ENCODE measurements around the gene CXCL11. TPM values are rescaled to one million over a fixed set of nuclear protein-coding genes. Genes with fewer than 3 reads are reported as not detected.

CXCL11 gene
- total and polyA plus RNA-seq, 9 of the 15 experiments (the other 6 are each of a cell fraction or from before 2014, with no cell fraction given), result 2.1 to 9.1 (median 4.5) TPM

DNA sequence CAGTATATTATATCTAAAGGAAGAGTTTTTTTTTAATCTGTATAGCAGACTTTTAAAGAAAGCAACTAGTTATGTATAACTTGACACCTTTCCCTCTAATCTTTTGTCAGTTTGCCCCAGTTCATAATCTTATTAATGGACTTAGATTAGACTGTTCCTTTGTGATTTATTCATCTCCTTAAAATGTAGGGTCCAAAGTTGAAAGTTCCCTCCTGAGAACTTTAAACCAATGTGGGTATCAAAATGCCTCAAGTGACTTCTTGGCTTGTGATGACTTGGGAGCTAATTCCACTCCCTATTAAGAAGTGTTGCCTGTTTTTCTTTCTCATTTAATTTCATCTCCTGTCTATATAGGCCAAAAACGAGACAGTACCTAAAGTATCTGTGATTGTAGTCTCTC lies 38.8 kb downstream of the CXCL11 start:
- no peaks in the 10 kb centered on the region for H3K79me2 ChIP-seq (ENCODE audit: control insufficient read depth, insufficient read depth, low read length)
- CTCF ChIA-PET (ENCODE audit: low intra/inter-chr PET ratio), result no interaction called here
- TF ChIP-seq, protein P1, sequence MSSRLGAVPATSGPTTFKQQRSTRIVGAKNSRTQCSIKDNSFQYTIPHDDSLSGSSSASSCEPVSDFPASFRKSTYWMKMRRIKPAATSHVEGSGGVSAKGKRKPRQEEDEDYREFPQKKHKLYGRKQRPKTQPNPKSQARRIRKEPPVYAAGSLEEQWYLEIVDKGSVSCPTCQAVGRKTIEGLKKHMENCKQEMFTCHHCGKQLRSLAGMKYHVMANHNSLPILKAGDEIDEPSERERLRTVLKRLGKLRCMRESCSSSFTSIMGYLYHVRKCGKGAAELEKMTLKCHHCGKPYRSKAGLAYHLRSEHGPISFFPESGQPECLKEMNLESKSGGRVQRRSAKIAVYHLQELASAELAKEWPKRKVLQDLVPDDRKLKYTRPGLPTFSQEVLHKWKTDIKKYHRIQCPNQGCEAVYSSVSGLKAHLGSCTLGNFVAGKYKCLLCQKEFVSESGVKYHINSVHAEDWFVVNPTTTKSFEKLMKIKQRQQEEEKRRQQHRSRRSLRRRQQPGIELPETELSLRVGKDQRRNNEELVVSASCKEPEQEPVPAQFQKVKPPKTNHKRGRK (tag; IDR thresholded peaks at IDR 0.05), result no peak
- TF ChIP-seq POLR2AphosphoS5 (IDR thresholded peaks at IDR 0.05; ENCODE audit: control insufficient read depth, insufficient read depth, low read depth, low read length), result no peak
- TF ChIP-seq, protein P2, sequence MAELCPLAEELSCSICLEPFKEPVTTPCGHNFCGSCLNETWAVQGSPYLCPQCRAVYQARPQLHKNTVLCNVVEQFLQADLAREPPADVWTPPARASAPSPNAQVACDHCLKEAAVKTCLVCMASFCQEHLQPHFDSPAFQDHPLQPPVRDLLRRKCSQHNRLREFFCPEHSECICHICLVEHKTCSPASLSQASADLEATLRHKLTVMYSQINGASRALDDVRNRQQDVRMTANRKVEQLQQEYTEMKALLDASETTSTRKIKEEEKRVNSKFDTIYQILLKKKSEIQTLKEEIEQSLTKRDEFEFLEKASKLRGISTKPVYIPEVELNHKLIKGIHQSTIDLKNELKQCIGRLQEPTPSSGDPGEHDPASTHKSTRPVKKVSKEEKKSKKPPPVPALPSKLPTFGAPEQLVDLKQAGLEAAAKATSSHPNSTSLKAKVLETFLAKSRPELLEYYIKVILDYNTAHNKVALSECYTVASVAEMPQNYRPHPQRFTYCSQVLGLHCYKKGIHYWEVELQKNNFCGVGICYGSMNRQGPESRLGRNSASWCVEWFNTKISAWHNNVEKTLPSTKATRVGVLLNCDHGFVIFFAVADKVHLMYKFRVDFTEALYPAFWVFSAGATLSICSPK (IDR thresholded peaks at IDR 0.05; ENCODE audit: borderline replicate concordance), result no peak
- TF ChIP-seq, protein P3, sequence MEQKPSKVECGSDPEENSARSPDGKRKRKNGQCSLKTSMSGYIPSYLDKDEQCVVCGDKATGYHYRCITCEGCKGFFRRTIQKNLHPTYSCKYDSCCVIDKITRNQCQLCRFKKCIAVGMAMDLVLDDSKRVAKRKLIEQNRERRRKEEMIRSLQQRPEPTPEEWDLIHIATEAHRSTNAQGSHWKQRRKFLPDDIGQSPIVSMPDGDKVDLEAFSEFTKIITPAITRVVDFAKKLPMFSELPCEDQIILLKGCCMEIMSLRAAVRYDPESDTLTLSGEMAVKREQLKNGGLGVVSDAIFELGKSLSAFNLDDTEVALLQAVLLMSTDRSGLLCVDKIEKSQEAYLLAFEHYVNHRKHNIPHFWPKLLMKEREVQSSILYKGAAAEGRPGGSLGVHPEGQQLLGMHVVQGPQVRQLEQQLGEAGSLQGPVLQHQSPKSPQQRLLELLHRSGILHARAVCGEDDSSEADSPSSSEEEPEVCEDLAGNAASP (IDR thresholded peaks at IDR 0.05), result no peak
- TF ChIP-seq, protein P4, sequence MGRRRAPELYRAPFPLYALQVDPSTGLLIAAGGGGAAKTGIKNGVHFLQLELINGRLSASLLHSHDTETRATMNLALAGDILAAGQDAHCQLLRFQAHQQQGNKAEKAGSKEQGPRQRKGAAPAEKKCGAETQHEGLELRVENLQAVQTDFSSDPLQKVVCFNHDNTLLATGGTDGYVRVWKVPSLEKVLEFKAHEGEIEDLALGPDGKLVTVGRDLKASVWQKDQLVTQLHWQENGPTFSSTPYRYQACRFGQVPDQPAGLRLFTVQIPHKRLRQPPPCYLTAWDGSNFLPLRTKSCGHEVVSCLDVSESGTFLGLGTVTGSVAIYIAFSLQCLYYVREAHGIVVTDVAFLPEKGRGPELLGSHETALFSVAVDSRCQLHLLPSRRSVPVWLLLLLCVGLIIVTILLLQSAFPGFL (CRISPR knock-in tag; IDR thresholded peaks at IDR 0.05), result no peak
- no peaks in the 10 kb centered on the region for H3K27me3 ChIP-seq (ENCODE audit: control insufficient read depth in 2 of 2, insufficient read depth in 2 of 2, low read length in 2 of 2)
- no peak for DNase-seq (ENCODE audit: extremely low read depth in 1 of 4, low spot score in 3 of 4)
- H3K4me3 ChIP-seq, result no peak overlapping the region
- in situ Hi-C loops (cut with MboI) (loop anchor here (5.0 kb wide), 1 partner anchor 70 kb away; no protein-coding TSS in a partner anchor), intact Hi-C loops (cut with micrococcal nuclease) (loop anchor here (5.0 kb wide), 2 partner anchors 430 to 500 kb away; no protein-coding TSS in a partner anchor)
- BruUV-seq (replicated peaks), result no TSS peak
- 19% methylated on average over 1 of the region's 1 CpG for WGBS (ENCODE audit: insufficient coverage, low coverage, missing lambda C conversion rate)
- POLR2A ChIA-PET, result no interaction called here
- H3K9me1 ChIP-seq (ENCODE audit: control insufficient read depth, insufficient read depth, low read length), result no peaks in the 10 kb centered on the region
- no peak for ATAC-seq
- H3K9ac ChIP-seq (ENCODE audit: insufficient read depth in 1 of 2, low read depth in 2 of 2, low read length in 2 of 2), result no peak overlapping the region
- H4K20me1 ChIP-seq (replicated peaks; ENCODE audit: control insufficient read depth, insufficient read depth, low read length), result no peaks in the 10 kb centered on the region
- no peaks in the 10 kb centered on the region; a peak in 2 of 5 replicates for H3K4me1 ChIP-seq (replicated peaks in 1 of 2; ENCODE audit: control insufficient read depth in 2 of 2, insufficient read depth in 2 of 2, low read length in 2 of 2)
- no peaks in the 10 kb centered on the region for H3K36me3 ChIP-seq (ENCODE audit: control insufficient read depth, insufficient read depth, low read length)
- no peak overlapping the region for H3K4me2 ChIP-seq (ENCODE audit: insufficient read depth, low read length)
- H3K27ac ChIP-seq (ENCODE audit: extremely low read depth, low read depth, low read length), result no peak overlapping the region
- no peak for FAIRE-seq
- H2AFZ ChIP-seq (ENCODE audit: low read depth, low read length), result no peak overlapping the region
- no peaks in the 10 kb centered on the region for H3K9me3 ChIP-seq (replicated peaks; ENCODE audit: control insufficient read depth, insufficient read depth, low read depth, low read length)
